PC-3 (cell line): ENCODE data around the gene TUT1.

Source experiments
- EZH2 ChIP-seq: fragments of 300-600 bp; sonication (generic); IDR thresholded peaks from one replicate; pipeline ENCODE4 v1.6.1; 2017; ENCODE audit warnings: antibody characterized with exemption, mild to moderate bottlenecking, low read length; ENCODE audit not compliant: unreplicated experiment
- TF ChIP-seq, protein P1 (sequence below): fragments of 300-600 bp; sonication (generic); conservative IDR thresholded peaks from 2 replicates; pipeline ENCODE4 v1.5.1; 2017; ENCODE audit warnings: antibody characterized with exemption, low read depth, mild to moderate bottlenecking, low read length

- TF ChIP-seq, protein P1, sequence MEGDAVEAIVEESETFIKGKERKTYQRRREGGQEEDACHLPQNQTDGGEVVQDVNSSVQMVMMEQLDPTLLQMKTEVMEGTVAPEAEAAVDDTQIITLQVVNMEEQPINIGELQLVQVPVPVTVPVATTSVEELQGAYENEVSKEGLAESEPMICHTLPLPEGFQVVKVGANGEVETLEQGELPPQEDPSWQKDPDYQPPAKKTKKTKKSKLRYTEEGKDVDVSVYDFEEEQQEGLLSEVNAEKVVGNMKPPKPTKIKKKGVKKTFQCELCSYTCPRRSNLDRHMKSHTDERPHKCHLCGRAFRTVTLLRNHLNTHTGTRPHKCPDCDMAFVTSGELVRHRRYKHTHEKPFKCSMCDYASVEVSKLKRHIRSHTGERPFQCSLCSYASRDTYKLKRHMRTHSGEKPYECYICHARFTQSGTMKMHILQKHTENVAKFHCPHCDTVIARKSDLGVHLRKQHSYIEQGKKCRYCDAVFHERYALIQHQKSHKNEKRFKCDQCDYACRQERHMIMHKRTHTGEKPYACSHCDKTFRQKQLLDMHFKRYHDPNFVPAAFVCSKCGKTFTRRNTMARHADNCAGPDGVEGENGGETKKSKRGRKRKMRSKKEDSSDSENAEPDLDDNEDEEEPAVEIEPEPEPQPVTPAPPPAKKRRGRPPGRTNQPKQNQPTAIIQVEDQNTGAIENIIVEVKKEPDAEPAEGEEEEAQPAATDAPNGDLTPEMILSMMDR = no peak
- TF ChIP-seq EZH2 = no peak
Measured at GRCh38 chr11:62603776-62604299, 12.5 kb upstream of the TUT1 start.
